K562 (cell line): ENCODE measurements around the gene KLK11. TPM values are rescaled to one million over a fixed set of nuclear protein-coding genes. Genes with fewer than 3 reads are reported as not detected.
A peak's percentile ranks its signal among the peaks of the same experiment; 100 is the strongest.

Experiments used
- ARID1B ChIP-seq: fragments of 450-650 bp; IDR thresholded peaks from 2 replicates; pipeline ENCODE4 v1.6.1; 2016; ENCODE audit warnings: antibody characterized with exemption, mild to moderate bottlenecking, inconsistent platforms
- COPS2 ChIP-seq: fragments of 450-650 bp; conservative IDR thresholded peaks from 2 replicates; pipeline ENCODE4 v1.6.1; 2016; ENCODE audit warnings: mild to moderate bottlenecking, moderate library complexity
- DIDO1 ChIP-seq: fragments of 450-650 bp; IDR thresholded peaks from 2 replicates; pipeline ENCODE4 v1.6.1; 2016; ENCODE audit warnings: low read depth, missing biosample characterization, missing genetic modification characterization
- ESRRB ChIP-seq: fragments of 250-450 bp; sonication (Bioruptor Pico); IDR thresholded peaks from 2 replicates; pipeline ENCODE4 v1.5.0; 2020; ENCODE audit warnings: mild to moderate bottlenecking, moderate library complexity, borderline replicate concordance
- HEY1 ChIP-seq: fragments of 250-450 bp; sonication (Bioruptor Pico); IDR thresholded peaks from 2 replicates; pipeline ENCODE4 v1.5.0; 2020; ENCODE audit warnings: mild to moderate bottlenecking, moderate library complexity, borderline replicate concordance
- ID3 ChIP-seq, 2 experiments: fragments of 250-450 bp in 1 of 2; fragments of 450-650 bp in 1 of 2; sonication (Bioruptor Pico) in 1 of 2; IDR thresholded peaks; 2 replicates each; pipeline versions ENCODE4 v1.6.1 to v1.8.0; 2016 to 2021; ENCODE audit warnings: mild to moderate bottlenecking in 2 of 2, moderate library complexity in 2 of 2, missing compliant biosample characterization in 1 of 2, missing genetic modification characterization in 1 of 2
- RBM14 ChIP-seq: fragments of 200-400 bp; formaldehyde crosslinking; IDR thresholded peaks from 2 replicates; pipeline ENCODE4 v1.6.1; 2018; ENCODE audit warnings: low read depth, mild to moderate bottlenecking, low read length, moderate library complexity, borderline replicate concordance; ENCODE audit not compliant: insufficient read depth
- SMC3 ChIP-seq: conservative IDR thresholded peaks from 2 replicates; pipeline ENCODE4 v1.6.1; 2011; ENCODE audit warnings: low read depth, low read length, improper control_type of control experiment; ENCODE audit not compliant: insufficient read depth
- ZBTB33 ChIP-seq: sonication (generic); formaldehyde crosslinking; IDR thresholded peaks from 2 replicates; pipeline ENCODE4 v1.8.1; 2023; ENCODE audit warnings: mild to moderate bottlenecking, missing genetic modification reagents
- ZC3H8 ChIP-seq: fragments of 450-650 bp; IDR thresholded peaks from 2 replicates; pipeline ENCODE4 v1.6.1; 2017
- ZNF589 ChIP-seq: fragments of 200-800 bp; sonication (Bioruptor generic); IDR thresholded peaks from 2 replicates; pipeline ENCODE4 v1.6.1; 2016; ENCODE audit warnings: low read depth, missing genetic modification characterization, missing compliant biosample characterization
- polyA plus RNA-seq, 8 experiments: library from polyadenylated mRNA; depleted of rRNA in 4 of 8; stranded (reverse) in 5 of 8; unstranded in 3 of 8; fragments of >200 nt; fragmentation: Nextera tagmentation in 2 of 8; fragmentation: Illumina TruSeq in 1 of 8; extraction: Ambion mirVana in 2 of 8; extraction: Trizol in 1 of 8; gene quantifications; 2 replicates each; pipeline versions ENCODE4 v1.2.1 to v1.2.3, GENCODE V29; 2011 to 2014; ENCODE audit warnings: inconsistent platforms in 1 of 8, missing spikeins in 1 of 8
- total RNA-seq, 7 experiments: library from RNA; depleted of rRNA in 6 of 7; stranded (reverse); fragments of >200 nt in 6 of 7; fragmentation: Illumina TruSeq in 2 of 7; extraction: Trizol in 2 of 7; gene quantifications; 2 replicates each; pipeline versions ENCODE4 v1.2.1 to v1.2.3, GENCODE V29; 2011 to 2021; ENCODE audit warnings: low replicate concordance in 1 of 7
- TF ChIP-seq, protein P1 (sequence below): fragments of 200-400 bp; formaldehyde crosslinking; IDR thresholded peaks from 2 replicates; pipeline ENCODE4 v1.6.1; 2017; ENCODE audit warnings: mild to moderate bottlenecking, low read depth, low read length, moderate library complexity
- TF ChIP-seq, protein P2 (sequence below): fragments of 450-650 bp; IDR thresholded peaks from 2 replicates; pipeline ENCODE4 v1.6.1; 2016; ENCODE audit warnings: mild to moderate bottlenecking
- TF ChIP-seq, protein P3 (sequence below): fragments of 200-800 bp; sonication (Bioruptor generic); IDR thresholded peaks from 2 replicates; pipeline ENCODE4 v1.6.1; 2016; ENCODE audit warnings: missing genetic modification characterization, missing compliant biosample characterization

Gene KLK11
- total and polyA plus RNA-seq, 9 of the 15 experiments (the other 6 are each of a cell fraction or from before 2014, with no cell fraction given), result not detected

GRCh38 chr19:51020988-51021651 lies 5.3 kb downstream of the KLK11 start (continued):
- TF ChIP-seq ID3 (CRISPR knock-in tag; IDR thresholded peaks at IDR 0.05), result no peak
- TF ChIP-seq ID3 (tag; IDR thresholded peaks at IDR 0.05), result no peak
- no peak for TF ChIP-seq RBM14
- TF ChIP-seq, protein P1, sequence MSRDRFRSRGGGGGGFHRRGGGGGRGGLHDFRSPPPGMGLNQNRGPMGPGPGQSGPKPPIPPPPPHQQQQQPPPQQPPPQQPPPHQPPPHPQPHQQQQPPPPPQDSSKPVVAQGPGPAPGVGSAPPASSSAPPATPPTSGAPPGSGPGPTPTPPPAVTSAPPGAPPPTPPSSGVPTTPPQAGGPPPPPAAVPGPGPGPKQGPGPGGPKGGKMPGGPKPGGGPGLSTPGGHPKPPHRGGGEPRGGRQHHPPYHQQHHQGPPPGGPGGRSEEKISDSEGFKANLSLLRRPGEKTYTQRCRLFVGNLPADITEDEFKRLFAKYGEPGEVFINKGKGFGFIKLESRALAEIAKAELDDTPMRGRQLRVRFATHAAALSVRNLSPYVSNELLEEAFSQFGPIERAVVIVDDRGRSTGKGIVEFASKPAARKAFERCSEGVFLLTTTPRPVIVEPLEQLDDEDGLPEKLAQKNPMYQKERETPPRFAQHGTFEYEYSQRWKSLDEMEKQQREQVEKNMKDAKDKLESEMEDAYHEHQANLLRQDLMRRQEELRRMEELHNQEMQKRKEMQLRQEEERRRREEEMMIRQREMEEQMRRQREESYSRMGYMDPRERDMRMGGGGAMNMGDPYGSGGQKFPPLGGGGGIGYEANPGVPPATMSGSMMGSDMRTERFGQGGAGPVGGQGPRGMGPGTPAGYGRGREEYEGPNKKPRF, result no peak
- TF ChIP-seq, protein P2, sequence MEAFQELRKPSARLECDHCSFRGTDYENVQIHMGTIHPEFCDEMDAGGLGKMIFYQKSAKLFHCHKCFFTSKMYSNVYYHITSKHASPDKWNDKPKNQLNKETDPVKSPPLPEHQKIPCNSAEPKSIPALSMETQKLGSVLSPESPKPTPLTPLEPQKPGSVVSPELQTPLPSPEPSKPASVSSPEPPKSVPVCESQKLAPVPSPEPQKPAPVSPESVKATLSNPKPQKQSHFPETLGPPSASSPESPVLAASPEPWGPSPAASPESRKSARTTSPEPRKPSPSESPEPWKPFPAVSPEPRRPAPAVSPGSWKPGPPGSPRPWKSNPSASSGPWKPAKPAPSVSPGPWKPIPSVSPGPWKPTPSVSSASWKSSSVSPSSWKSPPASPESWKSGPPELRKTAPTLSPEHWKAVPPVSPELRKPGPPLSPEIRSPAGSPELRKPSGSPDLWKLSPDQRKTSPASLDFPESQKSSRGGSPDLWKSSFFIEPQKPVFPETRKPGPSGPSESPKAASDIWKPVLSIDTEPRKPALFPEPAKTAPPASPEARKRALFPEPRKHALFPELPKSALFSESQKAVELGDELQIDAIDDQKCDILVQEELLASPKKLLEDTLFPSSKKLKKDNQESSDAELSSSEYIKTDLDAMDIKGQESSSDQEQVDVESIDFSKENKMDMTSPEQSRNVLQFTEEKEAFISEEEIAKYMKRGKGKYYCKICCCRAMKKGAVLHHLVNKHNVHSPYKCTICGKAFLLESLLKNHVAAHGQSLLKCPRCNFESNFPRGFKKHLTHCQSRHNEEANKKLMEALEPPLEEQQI, result no peak
- TF ChIP-seq ESRRB (CRISPR knock-in tag), result no peak
- TF ChIP-seq ZC3H8, result no peak
- TF ChIP-seq ZBTB33 (CRISPR knock-in tag), result 0 out of 2 replicates have a peak, but pooled peaks have one; percentile 19
- TF ChIP-seq ZNF589 (CRISPR knock-in tag), result no peak
- peak; percentile 68 for TF ChIP-seq SMC3
- 0 out of 2 replicates have a peak, but pooled peaks have one; percentile 45 for TF ChIP-seq HEY1 (CRISPR knock-in tag)
- no peak for TF ChIP-seq COPS2
- TF ChIP-seq DIDO1, result no peak
- TF ChIP-seq, protein P3, sequence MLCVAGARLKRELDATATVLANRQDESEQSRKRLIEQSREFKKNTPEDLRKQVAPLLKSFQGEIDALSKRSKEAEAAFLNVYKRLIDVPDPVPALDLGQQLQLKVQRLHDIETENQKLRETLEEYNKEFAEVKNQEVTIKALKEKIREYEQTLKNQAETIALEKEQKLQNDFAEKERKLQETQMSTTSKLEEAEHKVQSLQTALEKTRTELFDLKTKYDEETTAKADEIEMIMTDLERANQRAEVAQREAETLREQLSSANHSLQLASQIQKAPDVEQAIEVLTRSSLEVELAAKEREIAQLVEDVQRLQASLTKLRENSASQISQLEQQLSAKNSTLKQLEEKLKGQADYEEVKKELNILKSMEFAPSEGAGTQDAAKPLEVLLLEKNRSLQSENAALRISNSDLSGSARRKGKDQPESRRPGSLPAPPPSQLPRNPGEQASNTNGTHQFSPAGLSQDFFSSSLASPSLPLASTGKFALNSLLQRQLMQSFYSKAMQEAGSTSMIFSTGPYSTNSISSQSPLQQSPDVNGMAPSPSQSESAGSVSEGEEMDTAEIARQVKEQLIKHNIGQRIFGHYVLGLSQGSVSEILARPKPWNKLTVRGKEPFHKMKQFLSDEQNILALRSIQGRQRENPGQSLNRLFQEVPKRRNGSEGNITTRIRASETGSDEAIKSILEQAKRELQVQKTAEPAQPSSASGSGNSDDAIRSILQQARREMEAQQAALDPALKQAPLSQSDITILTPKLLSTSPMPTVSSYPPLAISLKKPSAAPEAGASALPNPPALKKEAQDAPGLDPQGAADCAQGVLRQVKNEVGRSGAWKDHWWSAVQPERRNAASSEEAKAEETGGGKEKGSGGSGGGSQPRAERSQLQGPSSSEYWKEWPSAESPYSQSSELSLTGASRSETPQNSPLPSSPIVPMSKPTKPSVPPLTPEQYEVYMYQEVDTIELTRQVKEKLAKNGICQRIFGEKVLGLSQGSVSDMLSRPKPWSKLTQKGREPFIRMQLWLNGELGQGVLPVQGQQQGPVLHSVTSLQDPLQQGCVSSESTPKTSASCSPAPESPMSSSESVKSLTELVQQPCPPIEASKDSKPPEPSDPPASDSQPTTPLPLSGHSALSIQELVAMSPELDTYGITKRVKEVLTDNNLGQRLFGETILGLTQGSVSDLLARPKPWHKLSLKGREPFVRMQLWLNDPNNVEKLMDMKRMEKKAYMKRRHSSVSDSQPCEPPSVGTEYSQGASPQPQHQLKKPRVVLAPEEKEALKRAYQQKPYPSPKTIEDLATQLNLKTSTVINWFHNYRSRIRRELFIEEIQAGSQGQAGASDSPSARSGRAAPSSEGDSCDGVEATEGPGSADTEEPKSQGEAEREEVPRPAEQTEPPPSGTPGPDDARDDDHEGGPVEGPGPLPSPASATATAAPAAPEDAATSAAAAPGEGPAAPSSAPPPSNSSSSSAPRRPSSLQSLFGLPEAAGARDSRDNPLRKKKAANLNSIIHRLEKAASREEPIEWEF (CRISPR knock-in tag), result no peak
- TF ChIP-seq ARID1B, result no peak
